ENCODE measurements around the gene CERT1. TPM values are rescaled to one million over a fixed set of nuclear protein-coding genes. Genes with fewer than 3 reads are reported as not detected.
"Not testable (repeated sequence)": the region's sequence is repeated elsewhere in the genome, so short reads cannot be mapped to it uniquely, and the experiment has no call there.

Gene CERT1, protein sequence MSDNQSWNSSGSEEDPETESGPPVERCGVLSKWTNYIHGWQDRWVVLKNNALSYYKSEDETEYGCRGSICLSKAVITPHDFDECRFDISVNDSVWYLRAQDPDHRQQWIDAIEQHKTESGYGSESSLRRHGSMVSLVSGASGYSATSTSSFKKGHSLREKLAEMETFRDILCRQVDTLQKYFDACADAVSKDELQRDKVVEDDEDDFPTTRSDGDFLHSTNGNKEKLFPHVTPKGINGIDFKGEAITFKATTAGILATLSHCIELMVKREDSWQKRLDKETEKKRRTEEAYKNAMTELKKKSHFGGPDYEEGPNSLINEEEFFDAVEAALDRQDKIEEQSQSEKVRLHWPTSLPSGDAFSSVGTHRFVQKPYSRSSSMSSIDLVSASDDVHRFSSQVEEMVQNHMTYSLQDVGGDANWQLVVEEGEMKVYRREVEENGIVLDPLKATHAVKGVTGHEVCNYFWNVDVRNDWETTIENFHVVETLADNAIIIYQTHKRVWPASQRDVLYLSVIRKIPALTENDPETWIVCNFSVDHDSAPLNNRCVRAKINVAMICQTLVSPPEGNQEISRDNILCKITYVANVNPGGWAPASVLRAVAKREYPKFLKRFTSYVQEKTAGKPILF
- total RNA-seq = 10 to 100 TPM; 22.3 to 79.3 (median 58.0) TPM

DNA sequence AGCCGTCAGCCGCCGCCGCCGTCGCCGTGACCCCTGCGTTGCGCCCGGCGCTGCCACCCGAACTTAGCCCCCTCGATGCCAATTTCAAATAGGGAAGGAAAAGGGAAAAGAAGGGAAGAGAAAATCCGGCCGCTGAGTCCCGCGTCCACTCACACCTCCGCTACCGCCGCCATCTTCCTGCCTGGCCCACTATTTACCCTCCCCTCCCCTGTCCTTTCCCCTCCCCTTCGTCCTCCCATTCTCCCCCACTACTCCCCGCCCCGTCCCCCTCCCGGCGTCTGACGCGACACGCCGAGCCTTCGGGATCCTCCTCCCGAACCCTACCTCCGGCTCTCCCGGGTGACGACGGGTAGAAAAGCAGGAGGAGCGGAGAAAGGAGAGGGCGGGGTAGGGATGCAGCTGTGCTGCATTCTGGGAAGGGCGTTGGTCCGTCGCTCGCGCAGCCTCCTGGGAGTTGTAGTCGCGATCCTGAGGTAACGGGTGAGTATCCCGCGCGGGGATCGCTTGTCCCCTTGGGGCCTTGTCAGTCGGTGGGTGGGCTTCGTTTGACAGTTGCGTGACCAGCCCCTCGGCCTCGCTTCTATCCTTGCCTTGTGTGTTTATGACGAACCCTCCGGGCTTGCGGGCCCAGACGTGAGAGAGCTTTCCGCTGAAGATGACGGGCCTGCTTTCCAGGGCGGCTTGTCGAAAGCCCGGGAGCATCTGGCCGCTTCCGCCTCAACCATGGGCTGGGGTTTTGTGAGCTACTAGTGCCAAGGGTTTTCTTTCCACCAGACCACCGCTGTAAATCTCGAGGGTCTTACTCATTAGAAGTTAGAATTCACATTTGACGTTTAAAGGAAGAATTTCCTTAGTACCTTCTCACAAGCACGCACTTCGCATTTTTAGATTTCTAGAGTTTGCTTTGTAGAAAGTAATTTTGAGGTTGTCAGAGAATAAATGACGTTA lies at the start of gene CERT1, which contains the start of gene POLK:
Gene CERT1 (minus strand): TSS at position 195 of the 948 bp plus-strand sequence. CDS start 422 bp downstream, outside the sequence.
Gene POLK (plus strand): TSS at position 457 of the 948 bp plus-strand sequence.
- H3K27me3 ChIP-seq = no peaks in the 10 kb centered on the region
- WGBS, 2 donors = 1 to 2% methylated on average over 24 to 45 of the region's 71 CpGs
- peak within 1 kb of the TSS; percentile 93 to 97 (median 94) for H3K27ac ChIP-seq
- peak; percentile 98 to 100 for ATAC-seq (ENCODE audit: low FRiP score in 2 of 2)
- H3K9me3 ChIP-seq = no peaks in the 10 kb centered on the region
- peaks cover 29 to 44% (median 32%) of the 10 kb centered on the region in 4 donors for H3K4me1 ChIP-seq
- H3K36me3 ChIP-seq = no peaks in the 10 kb centered on the region
- DNase-seq = peak; percentile 98 to 99
- peak in 3 of 4 donors; percentile 70 to 94 (median 88) for TF ChIP-seq POLR2A (IDR thresholded peaks at IDR 0.05)
- peak; percentile 85 to 96 for TF ChIP-seq POLR2AphosphoS5 (IDR thresholded peaks at IDR 0.05)
- TF ChIP-seq, protein P1, sequence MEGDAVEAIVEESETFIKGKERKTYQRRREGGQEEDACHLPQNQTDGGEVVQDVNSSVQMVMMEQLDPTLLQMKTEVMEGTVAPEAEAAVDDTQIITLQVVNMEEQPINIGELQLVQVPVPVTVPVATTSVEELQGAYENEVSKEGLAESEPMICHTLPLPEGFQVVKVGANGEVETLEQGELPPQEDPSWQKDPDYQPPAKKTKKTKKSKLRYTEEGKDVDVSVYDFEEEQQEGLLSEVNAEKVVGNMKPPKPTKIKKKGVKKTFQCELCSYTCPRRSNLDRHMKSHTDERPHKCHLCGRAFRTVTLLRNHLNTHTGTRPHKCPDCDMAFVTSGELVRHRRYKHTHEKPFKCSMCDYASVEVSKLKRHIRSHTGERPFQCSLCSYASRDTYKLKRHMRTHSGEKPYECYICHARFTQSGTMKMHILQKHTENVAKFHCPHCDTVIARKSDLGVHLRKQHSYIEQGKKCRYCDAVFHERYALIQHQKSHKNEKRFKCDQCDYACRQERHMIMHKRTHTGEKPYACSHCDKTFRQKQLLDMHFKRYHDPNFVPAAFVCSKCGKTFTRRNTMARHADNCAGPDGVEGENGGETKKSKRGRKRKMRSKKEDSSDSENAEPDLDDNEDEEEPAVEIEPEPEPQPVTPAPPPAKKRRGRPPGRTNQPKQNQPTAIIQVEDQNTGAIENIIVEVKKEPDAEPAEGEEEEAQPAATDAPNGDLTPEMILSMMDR (IDR thresholded peaks at IDR 0.05) = no peak
- TF ChIP-seq EP300 (IDR thresholded peaks at IDR 0.05) = no peak
- peak within 1 kb of the TSS; percentile 81 to 96 (median 88) for H3K4me3 ChIP-seq

DNA sequence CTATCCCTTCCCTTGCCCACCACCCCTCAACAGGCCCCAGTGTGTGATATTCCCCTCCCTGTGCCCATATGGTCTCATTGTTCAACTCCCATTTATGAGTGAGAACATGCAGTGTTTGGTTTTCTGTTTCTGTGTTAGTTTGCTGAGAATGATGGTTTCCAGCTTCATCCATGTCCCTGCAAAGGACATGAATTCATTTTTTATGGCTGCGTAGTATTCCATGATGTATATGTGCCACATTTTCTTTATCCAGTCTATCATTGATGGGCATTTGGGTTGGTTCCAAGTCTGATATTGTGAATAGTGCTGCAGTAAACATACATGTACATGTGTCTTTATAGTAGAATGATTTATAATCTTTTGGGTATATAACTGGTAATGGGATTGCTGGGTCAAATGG lies 49.2 kb upstream of the CERT1 start:
- not testable (repeated sequence) for H3K27ac ChIP-seq; H3K9me3 ChIP-seq; H3K27me3 ChIP-seq; ATAC-seq (ENCODE audit: low FRiP score in 2 of 2); DNase-seq; H3K4me3 ChIP-seq; H3K36me3 ChIP-seq
- peaks cover 0 to 11% (median 6%) of the 10 kb centered on the region in 4 donors for H3K4me1 ChIP-seq
- 83 to 97% methylated on average over 1 of the region's 1 CpG for WGBS, 2 donors

DNA sequence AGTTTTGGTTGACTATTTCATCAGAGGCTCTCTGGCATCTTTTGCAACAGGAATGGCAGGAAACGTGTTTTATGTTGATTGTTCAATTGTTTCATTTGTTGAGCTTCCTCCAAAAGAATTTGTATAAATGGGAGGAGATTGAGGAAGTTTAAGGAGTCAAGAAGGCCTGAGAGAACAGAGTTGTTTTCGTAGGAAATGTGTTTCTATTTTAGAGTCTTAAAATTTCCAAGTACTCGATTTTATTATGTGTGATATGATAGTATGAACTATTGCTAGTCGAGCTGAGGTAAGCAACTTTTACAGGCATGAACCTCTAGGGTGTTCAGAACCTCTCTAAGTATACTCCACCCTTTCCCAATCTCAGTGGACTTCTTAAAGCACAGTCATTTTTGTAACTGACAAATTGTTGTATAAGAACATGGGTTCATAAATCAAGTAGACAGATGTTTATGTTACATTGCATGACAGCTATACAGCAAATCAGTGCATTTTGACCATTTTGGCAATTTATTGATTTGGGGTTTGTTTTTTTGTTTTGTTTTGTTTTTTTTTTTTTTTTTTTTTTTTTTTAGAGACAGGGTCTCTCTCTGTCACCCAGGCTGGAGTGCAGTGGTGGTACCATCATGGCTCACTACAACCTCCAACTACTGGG lies 47.7 kb upstream of the CERT1 start:
- H3K27ac ChIP-seq = peak overlapping the region; percentile 38 to 74 (median 42)
- DNase-seq (no peak), ATAC-seq (ENCODE audit: low FRiP score in 2 of 2) (peak in 1 of 2 donors; percentile 56)
- no peaks in the 10 kb centered on the region for H3K27me3 ChIP-seq
- no peak overlapping the region for H3K4me3 ChIP-seq
- H3K36me3 ChIP-seq = peaks cover 0 to 20% (median 5%) of the 10 kb centered on the region in 4 donors
- WGBS, 2 donors = 23 to 34% methylated on average over 4 of the region's 4 CpGs
- TF ChIP-seq POLR2A (IDR thresholded peaks at IDR 0.05) = no peak
- TF ChIP-seq EP300 (IDR thresholded peaks at IDR 0.05) = no peak
- TF ChIP-seq POLR2AphosphoS5 (IDR thresholded peaks at IDR 0.05) = no peak
- TF ChIP-seq, protein P1 (IDR thresholded peaks at IDR 0.05) = no peak
- H3K4me1 ChIP-seq = peaks cover 0 to 11% (median 5%) of the 10 kb centered on the region in 4 donors
- H3K9me3 ChIP-seq = peaks cover 0 to 10% (median 5%) of the 10 kb centered on the region in 4 donors

DNA sequence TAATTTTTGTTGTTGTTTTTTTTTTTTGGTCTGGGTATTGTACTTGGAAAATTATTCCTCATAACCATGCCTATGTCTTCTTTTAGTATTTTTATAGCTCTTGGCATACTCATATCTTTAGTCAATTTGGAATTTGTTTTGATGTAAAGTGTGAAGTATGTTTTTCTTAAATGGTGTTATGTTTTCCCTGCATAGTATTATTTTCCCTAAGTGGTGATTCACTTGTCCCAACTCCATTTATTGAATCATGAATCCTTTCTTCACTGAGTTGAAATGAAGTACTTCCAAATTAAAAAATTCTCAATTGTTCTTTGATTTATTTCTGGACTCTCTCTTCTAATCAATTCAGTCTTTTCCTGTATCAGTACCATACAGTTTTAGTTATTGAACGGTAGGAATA lies 46.8 kb upstream of the CERT1 start:
- H3K27ac ChIP-seq = no peak overlapping the region
- no peak overlapping the region for H3K4me3 ChIP-seq
- ATAC-seq (ENCODE audit: low FRiP score in 2 of 2) = no peak
- no peak for DNase-seq
- TF ChIP-seq, protein P1 (IDR thresholded peaks at IDR 0.05) = no peak
- TF ChIP-seq POLR2AphosphoS5 (IDR thresholded peaks at IDR 0.05) (no peak), POLR2A (IDR thresholded peaks at IDR 0.05) (no peak)
- H3K27me3 ChIP-seq = no peaks in the 10 kb centered on the region
- H3K36me3 ChIP-seq = peaks cover under 1 to 29% (median 5%) of the 10 kb centered on the region in 4 donors
- WGBS, 2 donors = 94 to 98% methylated on average over 1 of the region's 1 CpG
- H3K9me3 ChIP-seq = peaks cover 0 to 5% (median 3%) of the 10 kb centered on the region in 4 donors
- peaks cover 0 to 11% (median 5%) of the 10 kb centered on the region in 4 donors for H3K4me1 ChIP-seq
